HepG2 (cell line): ENCODE measurements around the gene YPEL4. TPM values are rescaled to one million over a fixed set of nuclear protein-coding genes. Genes with fewer than 3 reads are reported as not detected.

Source experiments
- ARNT2 ChIP-seq: sonication (generic); formaldehyde crosslinking; IDR thresholded peaks from 2 replicates; pipeline ENCODE4 v1.8.0; 2022; ENCODE audit warnings: mild to moderate bottlenecking, low read depth, missing genetic modification reagents, moderate library complexity
- CCDC6 ChIP-seq: sonication (generic); formaldehyde crosslinking; IDR thresholded peaks from 2 replicates; pipeline ENCODE4 v1.8.1; 2022; ENCODE audit warnings: mild to moderate bottlenecking, missing genetic modification reagents, moderate library complexity
- CREM ChIP-seq, 2 experiments: sonication (generic) in 1 of 2; formaldehyde crosslinking in 1 of 2; IDR thresholded peaks; 2 replicates each; pipeline versions ENCODE4 v1.4.0 to v1.6.1; 2016 to 2020; ENCODE audit warnings: antibody characterized with exemption in 1 of 2, mild to moderate bottlenecking in 1 of 2, missing genetic modification reagents in 1 of 2
- FLYWCH1 ChIP-seq: sonication (generic); formaldehyde crosslinking; IDR thresholded peaks from 2 replicates; pipeline ENCODE4 v1.8.1; 2023; ENCODE audit warnings: mild to moderate bottlenecking, missing genetic modification reagents
- HMGXB3 ChIP-seq: sonication (generic); formaldehyde crosslinking; IDR thresholded peaks from 2 replicates; pipeline ENCODE4 v1.4.0; 2020; ENCODE audit warnings: missing genetic modification reagents, borderline replicate concordance
- IRF2 ChIP-seq: IDR thresholded peaks from 2 replicates; pipeline ENCODE4 v1.6.1; 2018; ENCODE audit warnings: missing genetic modification reagents, missing compliant biosample characterization
- MTF2 ChIP-seq: sonication (generic); formaldehyde crosslinking; IDR thresholded peaks from 2 replicates; pipeline ENCODE4 v1.5.0; 2020; ENCODE audit warnings: missing genetic modification reagents, borderline replicate concordance
- RFX3 ChIP-seq: IDR thresholded peaks from 2 replicates; pipeline ENCODE4 v1.6.1; 2016; ENCODE audit warnings: missing biosample characterization, missing genetic modification reagents
- SP2 ChIP-seq: sonication (generic); formaldehyde crosslinking; IDR thresholded peaks from 2 replicates; pipeline ENCODE4 v1.5.1; 2020; ENCODE audit warnings: mild to moderate bottlenecking, missing genetic modification reagents
- YY1 ChIP-seq: IDR thresholded peaks from 2 replicates; pipeline ENCODE4 v1.6.1; 2011; ENCODE audit warnings: low read length, low read depth, moderate library complexity, mild to moderate bottlenecking; ENCODE audit not compliant: insufficient read depth, insufficient replicate concordance
- ZBTB10 ChIP-seq: sonication (generic); formaldehyde crosslinking; IDR thresholded peaks from 2 replicates; pipeline ENCODE4 v1.4.0; 2020; ENCODE audit warnings: missing genetic modification reagents, borderline replicate concordance
- ZFP62 ChIP-seq: sonication (generic); formaldehyde crosslinking; IDR thresholded peaks from 2 replicates; pipeline ENCODE4 v1.4.0; 2020; ENCODE audit warnings: missing genetic modification reagents
- ZNF207 ChIP-seq: fragments of 450-650 bp; IDR thresholded peaks from 2 replicates; pipeline ENCODE4 v1.6.1; 2016; ENCODE audit warnings: antibody characterized with exemption, borderline replicate concordance
- ZNF3 ChIP-seq: IDR thresholded peaks from 2 replicates; pipeline ENCODE4 v1.7.0; 2017; ENCODE audit warnings: inconsistent platforms
- ZNF33B ChIP-seq: sonication (generic); formaldehyde crosslinking; IDR thresholded peaks from 2 replicates; pipeline ENCODE4 v1.5.1; 2020; ENCODE audit warnings: mild to moderate bottlenecking, missing genetic modification reagents
- ZNF512B ChIP-seq: sonication (generic); formaldehyde crosslinking; IDR thresholded peaks from 2 replicates; pipeline ENCODE4 v1.5.1; 2020; ENCODE audit warnings: missing genetic modification reagents, mild to moderate bottlenecking, borderline replicate concordance
- ZNF569 ChIP-seq: sonication (generic); formaldehyde crosslinking; IDR thresholded peaks from 2 replicates; pipeline ENCODE4 v1.5.0; 2020; ENCODE audit warnings: mild to moderate bottlenecking, missing genetic modification reagents, moderate library complexity, borderline replicate concordance
- ZNF749 ChIP-seq: sonication (generic); formaldehyde crosslinking; IDR thresholded peaks from 2 replicates; pipeline ENCODE4 v1.8.0; 2022; ENCODE audit warnings: mild to moderate bottlenecking, missing genetic modification reagents, moderate library complexity, borderline replicate concordance
- ZNF841 ChIP-seq: sonication (generic); formaldehyde crosslinking; IDR thresholded peaks from 2 replicates; pipeline ENCODE4 v1.8.1; 2023; ENCODE audit warnings: missing genetic modification reagents, borderline replicate concordance
- polyA plus RNA-seq, 8 experiments: library from polyadenylated mRNA; depleted of rRNA in 3 of 8; stranded (reverse) in 7 of 8; unstranded in 1 of 8; fragments of >200 nt; fragmentation: Illumina TruSeq in 4 of 8; extraction: Trizol in 4 of 8; gene quantifications; 2 replicates each; pipeline versions ENCODE4 v1.2.1 to v1.2.3, GENCODE V29; 2011 to 2016; ENCODE audit warnings: low read depth in 4 of 8, missing spikeins in 1 of 8, mixed read lengths in 1 of 8; ENCODE audit not compliant: insufficient read depth in 1 of 8
- total RNA-seq, 5 experiments: library from RNA; depleted of rRNA; stranded (reverse); fragments of >200 nt; fragmentation: Illumina TruSeq; extraction: Trizol; gene quantifications; 2 replicates each; pipeline ENCODE4 v1.2.3, GENCODE V29; 2016; ENCODE audit warnings: low read depth in 1 of 5

YPEL4 gene
- total and polyA plus RNA-seq, 2 of the 13 experiments (the other 11 are each of a cell fraction or from before 2014, with no cell fraction given) = 0.04 TPM; not detected in 1

GRCh38 chr11:57667117-57667735 is 17.5 kb upstream of the YPEL4 start (continued):
- TF ChIP-seq HMGXB3 (no peak), ZNF512B (CRISPR knock-in tag) (no peak), ZNF33B (CRISPR knock-in tag) (no peak), ZNF207 (no peak), IRF2 (no peak), ZNF3 (CRISPR knock-in tag) (no peak), ZFP62 (CRISPR knock-in tag) (no peak), YY1 (no peak), ZNF569 (no peak), ZNF841 (CRISPR knock-in tag) (no peak), SP2 (CRISPR knock-in tag) (peak; percentile 91), CCDC6 (no peak), MTF2 (no peak), CREM (IDR thresholded peaks at IDR 0.05) (peak; percentile 83), CREM (CRISPR knock-in tag; IDR thresholded peaks at IDR 0.05) (no peak), FLYWCH1 (no peak), ZNF749 (CRISPR knock-in tag) (no peak), ZBTB10 (CRISPR knock-in tag) (no peak), ARNT2 (CRISPR knock-in tag) (no peak), RFX3 (no peak)
